NB4 (cell line): ENCODE results near the gene AVPR1A.

Experiments used
- MAX ChIP-seq: IDR thresholded peaks from 2 replicates; pipeline ENCODE4 v1.6.1; 2011; ENCODE audit warnings: low read depth, low read length
- MYC ChIP-seq: IDR thresholded peaks from 2 replicates; pipeline ENCODE4 v1.6.1; 2011; ENCODE audit warnings: low read depth, low read length
- POLR2A ChIP-seq: IDR thresholded peaks from 2 replicates; pipeline ENCODE4 v1.6.1; 2011; ENCODE audit warnings: mild to moderate bottlenecking; ENCODE audit not compliant: insufficient read length; ENCODE audit errors: extremely low read depth
- TF ChIP-seq, protein P1 (sequence below): IDR thresholded peaks from one replicate; pipeline ENCODE4 v1.5.1; 2012; ENCODE audit warnings: low read depth, low read length

DNA sequence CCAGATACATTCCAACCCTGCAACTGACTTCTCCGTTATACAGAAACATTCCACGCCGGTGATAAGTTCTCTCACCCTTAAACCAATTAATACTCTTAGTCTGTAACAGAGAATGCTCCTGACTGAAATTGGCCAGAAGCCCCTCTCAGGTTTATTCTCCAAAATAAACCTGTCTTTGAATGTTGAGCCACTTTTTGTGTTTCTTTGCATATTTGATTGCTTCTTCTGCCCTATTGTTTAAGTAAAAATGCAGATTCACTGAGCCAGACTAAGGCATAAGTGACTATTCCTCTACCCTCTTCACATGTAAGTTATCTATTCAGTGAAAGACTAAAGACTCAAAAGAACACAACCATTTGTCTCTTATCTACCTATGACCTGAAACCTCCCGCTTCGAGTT lies 3.6 kb upstream of the AVPR1A start:
- TF ChIP-seq, protein P1, sequence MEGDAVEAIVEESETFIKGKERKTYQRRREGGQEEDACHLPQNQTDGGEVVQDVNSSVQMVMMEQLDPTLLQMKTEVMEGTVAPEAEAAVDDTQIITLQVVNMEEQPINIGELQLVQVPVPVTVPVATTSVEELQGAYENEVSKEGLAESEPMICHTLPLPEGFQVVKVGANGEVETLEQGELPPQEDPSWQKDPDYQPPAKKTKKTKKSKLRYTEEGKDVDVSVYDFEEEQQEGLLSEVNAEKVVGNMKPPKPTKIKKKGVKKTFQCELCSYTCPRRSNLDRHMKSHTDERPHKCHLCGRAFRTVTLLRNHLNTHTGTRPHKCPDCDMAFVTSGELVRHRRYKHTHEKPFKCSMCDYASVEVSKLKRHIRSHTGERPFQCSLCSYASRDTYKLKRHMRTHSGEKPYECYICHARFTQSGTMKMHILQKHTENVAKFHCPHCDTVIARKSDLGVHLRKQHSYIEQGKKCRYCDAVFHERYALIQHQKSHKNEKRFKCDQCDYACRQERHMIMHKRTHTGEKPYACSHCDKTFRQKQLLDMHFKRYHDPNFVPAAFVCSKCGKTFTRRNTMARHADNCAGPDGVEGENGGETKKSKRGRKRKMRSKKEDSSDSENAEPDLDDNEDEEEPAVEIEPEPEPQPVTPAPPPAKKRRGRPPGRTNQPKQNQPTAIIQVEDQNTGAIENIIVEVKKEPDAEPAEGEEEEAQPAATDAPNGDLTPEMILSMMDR = no peak
- no peak for TF ChIP-seq POLR2A
- no peak for TF ChIP-seq MAX
- TF ChIP-seq MYC = no peak
